HCT116 (cell line): ENCODE data around the gene PGAP3. TPM values are rescaled to one million over a fixed set of nuclear protein-coding genes. Genes with fewer than 3 reads are reported as not detected.

Experiments
- ATAC-seq: fragments of 200-7000 bp; cut with Tn5 transposase; 2 replicates; pipeline ENCODE4 v1.9.1; 2020; ENCODE audit warnings: mild to moderate bottlenecking, moderate library complexity
- BruUV-seq: library from RNA; stranded (reverse); fragments of 400-500 nt; replicated peaks from 2 replicates; lab custom pipeline; 2021; lab: Mats Ljungman, UMichigan
- CTCF ChIA-PET: fragments of 300-600 bp; sonication (Branson Sonifier 250); formaldehyde crosslinking; loops from one replicate; lab custom pipeline; 2021; ENCODE audit warnings: antibody characterized with exemption; lab: Charles Lee
- POLR2A ChIA-PET: fragments of 300-600, 350-600 bp; sonication (Branson Sonifier 250); formaldehyde crosslinking; loops from one replicate; lab custom pipeline; 2021; ENCODE audit warnings: antibody characterized with exemption; lab: Charles Lee
- RAD21 ChIA-PET, 2 experiments: fragments of 300-600 bp; sonication (Branson Sonifier 250); formaldehyde crosslinking; loops; one replicate each; lab custom pipeline; 2023; ENCODE audit warnings: low total read pairs in 2 of 2; ENCODE audit not compliant: uncharacterized antibody in 2 of 2, unreplicated experiment in 2 of 2, low non-redundant PET in 1 of 2; lab: Charles Lee
- DNase-seq: peaks from one replicate; pipeline ENCODE4 v3.0.0-alpha.2; 2010; ENCODE audit warnings: low read depth, low spot score
- H2AFZ ChIP-seq: fragments of 200-600 bp; shearing (Covaris generic), sonication (generic); 2 replicates; pipeline ENCODE4 v1.6.1; 2017; ENCODE audit warnings: low read depth, mixed run types, mixed read lengths, antibody characterized with exemption, low read length; ENCODE audit not compliant: poor library complexity, severe bottlenecking
- H3K27ac ChIP-seq: 2 replicates; pipeline ENCODE4 v1.5.1; 2012; ENCODE audit warnings: low read depth, low read length
- H3K27me3 ChIP-seq: fragments of 200-600 bp; sonication (generic); 2 replicates; pipeline ENCODE4 v1.6.1; 2016; ENCODE audit warnings: mixed run types, low read length, mixed read lengths; ENCODE audit not compliant: insufficient read depth
- H3K36me3 ChIP-seq, 2 experiments: fragments of 200-500 bp in 1 of 2; fragments of 200-600 bp in 1 of 2; sonication (Bioruptor generic) in 1 of 2; sonication (generic) in 1 of 2; 2 replicates each; pipeline versions ENCODE4 v1.5.1 to v1.6.1; 2014 to 2016; ENCODE audit warnings: low read length in 2 of 2, inconsistent platforms in 1 of 2, mixed read lengths in 1 of 2, mixed run types in 1 of 2; ENCODE audit not compliant: insufficient read depth in 2 of 2, control insufficient read depth in 1 of 2
- H3K4me1 ChIP-seq, 2 experiments: fragments of 200-600 bp in 1 of 2; sonication (generic) in 1 of 2; 2 replicates each; pipeline versions ENCODE4 v1.5.1 to v1.6.1; 2012 to 2017; ENCODE audit warnings: low read length in 2 of 2, inconsistent platforms in 1 of 2, mild to moderate bottlenecking in 1 of 2, mixed read lengths in 1 of 2, mixed run types in 1 of 2, moderate library complexity in 1 of 2; ENCODE audit not compliant: insufficient read depth in 2 of 2, control insufficient read depth in 1 of 2
- H3K4me2 ChIP-seq: fragments of 200-600 bp; sonication (generic); 2 replicates; pipeline ENCODE4 v1.6.1; 2017; ENCODE audit warnings: mixed run types, low read length, mixed read lengths
- H3K4me3 ChIP-seq, 2 experiments: fragments of 200-600 bp in 1 of 2; sonication (generic) in 1 of 2; replicated peaks in 1 of 2; 2 replicates each; pipeline ENCODE4 v1.5.1; 2011 to 2016; ENCODE audit warnings: low read length in 2 of 2, control low read depth in 1 of 2, low read depth in 1 of 2, mild to moderate bottlenecking in 1 of 2, mixed read lengths in 1 of 2, mixed run types in 1 of 2
- H3K79me2 ChIP-seq: fragments of 200-600 bp; sonication (generic); 2 replicates; pipeline ENCODE4 v1.6.1; 2017; ENCODE audit warnings: mild to moderate bottlenecking, mixed run types, low read length, moderate library complexity, mixed read lengths; ENCODE audit not compliant: insufficient read depth
- H3K9ac ChIP-seq: fragments of 200-600 bp; sonication (generic); 2 replicates; pipeline ENCODE4 v1.6.1; 2016; ENCODE audit warnings: low read length, mixed read lengths
- H3K9me2 ChIP-seq: fragments of 200-600 bp; sonication (generic), shearing (Covaris generic); 2 replicates; pipeline ENCODE4 v1.6.1; 2017; ENCODE audit warnings: mixed run types, mild to moderate bottlenecking, moderate library complexity; ENCODE audit not compliant: insufficient read depth
- H3K9me3 ChIP-seq, 2 experiments: fragments of 200-500 bp in 1 of 2; fragments of 200-600 bp in 1 of 2; sonication (Bioruptor generic) in 1 of 2; sonication (generic) in 1 of 2; 2 replicates each; pipeline ENCODE4 v1.6.1; 2014 to 2017; ENCODE audit warnings: low read length in 2 of 2, mixed read lengths in 2 of 2, inconsistent platforms in 1 of 2, low read depth in 1 of 2, mild to moderate bottlenecking in 1 of 2, mixed run types in 1 of 2, moderate library complexity in 1 of 2; ENCODE audit not compliant: control insufficient read depth in 1 of 2, insufficient read depth in 1 of 2
- H4K20me1 ChIP-seq: fragments of 200-600 bp; sonication (generic), shearing (Covaris generic); 2 replicates; pipeline ENCODE4 v1.6.1; 2017; ENCODE audit warnings: mixed run types, mild to moderate bottlenecking, moderate library complexity; ENCODE audit not compliant: insufficient read depth
- ELF1 ChIP-seq: IDR thresholded peaks from 2 replicates; pipeline ENCODE4 v1.6.1; 2012; ENCODE audit warnings: low read depth, borderline replicate concordance
- JUND ChIP-seq: IDR thresholded peaks from 2 replicates; pipeline ENCODE4 v1.6.1; 2012
- RAD21 ChIP-seq: IDR thresholded peaks from 2 replicates; pipeline ENCODE4 v1.6.1; 2012; ENCODE audit warnings: low read depth, mild to moderate bottlenecking
- SIN3A ChIP-seq: IDR thresholded peaks from 2 replicates; pipeline ENCODE4 v1.6.1; 2012; ENCODE audit warnings: low read depth
- SRF ChIP-seq: IDR thresholded peaks from 2 replicates; pipeline ENCODE4 v1.6.1; 2012; ENCODE audit warnings: low read depth
- intact Hi-C: fragments of 100-400 bp; cut with micrococcal nuclease; formaldehyde crosslinking; loops from 2 replicates; pipeline ENCODE4 v1.10.0; 2022
- total RNA-seq: library from RNA; stranded (reverse); gene quantifications from one replicate; pipeline ENCODE4 v1.2.1, GENCODE V29; 2021; ENCODE audit not compliant: unreplicated experiment
- TF ChIP-seq, protein P1 (sequence below): IDR thresholded peaks from 2 replicates; pipeline ENCODE4 v1.6.1; 2012; ENCODE audit warnings: low read depth
- TF ChIP-seq, protein P2 (sequence below), 3 experiments: fragments of 200-600 bp in 1 of 3; sonication (generic) in 1 of 3; IDR thresholded peaks in 2 of 3; conservative IDR thresholded peaks in 1 of 3; 2 replicates each; pipeline ENCODE4 v1.5.1; 2012 to 2017; ENCODE audit warnings: low read depth in 2 of 3, low read length in 2 of 3, antibody characterized with exemption in 1 of 3, borderline replicate concordance in 1 of 3, control low read depth in 1 of 3, mild to moderate bottlenecking in 1 of 3, mixed read lengths in 1 of 3, mixed run types in 1 of 3, moderate library complexity in 1 of 3; ENCODE audit not compliant: insufficient read depth in 1 of 3

The PGAP3 gene
- total RNA-seq, 1 experiment from 2014 or later = 15.2 TPM

DNA sequence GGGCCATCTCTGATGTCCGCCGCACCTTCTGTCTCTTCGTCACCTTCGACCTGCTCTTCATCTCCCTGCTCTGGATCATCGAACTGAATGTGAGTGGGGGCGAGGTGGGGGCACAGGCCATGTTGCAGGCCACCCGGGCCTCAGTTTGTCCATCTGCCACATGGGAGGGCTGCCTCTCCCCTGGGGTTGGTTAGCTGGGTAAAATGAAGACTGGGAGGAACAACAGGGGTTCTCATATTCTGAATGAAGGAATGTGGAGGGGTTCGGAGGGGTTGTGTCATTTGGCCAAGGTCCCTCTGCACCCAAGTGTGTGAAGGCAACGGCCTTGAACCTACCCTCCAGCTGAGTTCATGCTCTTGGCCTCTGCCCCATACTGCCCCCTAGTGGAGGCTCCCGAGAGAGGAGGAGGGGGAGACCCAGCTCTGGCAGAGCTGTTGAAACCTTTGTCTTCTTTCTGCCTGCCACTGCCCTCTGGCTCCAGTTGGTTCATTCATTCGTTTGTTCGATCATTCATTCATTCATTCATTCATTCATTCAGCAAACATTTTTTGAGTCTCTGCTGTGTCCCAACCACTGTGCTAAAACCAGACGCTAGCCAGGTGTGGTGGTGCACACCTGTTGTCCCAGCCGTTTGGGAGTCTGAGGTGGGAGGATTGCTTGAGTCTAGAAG is 34.1 kb downstream of the PGAP3 start:
- H3K27me3 ChIP-seq = no peaks in the 10 kb centered on the region
- no TSS peak for BruUV-seq
- no peaks in the 10 kb centered on the region for H3K79me2 ChIP-seq
- no peak overlapping the region for H2AFZ ChIP-seq
- no peak overlapping the region for H3K4me3 ChIP-seq
- peak; percentile 76 for ATAC-seq
- H3K9me3 ChIP-seq = no peaks in the 10 kb centered on the region
- no peaks in the 10 kb centered on the region; a peak in 1 of 4 replicates for H3K36me3 ChIP-seq
- no peak overlapping the region for H3K9ac ChIP-seq
- ChIA-PET RAD21 (interaction anchor here in 1 of 2 experiments (0.5 to 1.0 kb wide), 2 partner anchors 32 to 108 kb away, joined by 3 to 5 read pairs; no protein-coding TSS in a partner anchor), CTCF (interaction anchor here (0.7 to 3.6 kb wide), 25 partner anchors 9 to 447 kb away, joined by 3 to 30 read pairs (median 5); partner anchors contain the start of genes ERBB2 and STARD3), POLR2A (no interaction called here)
- H3K9me2 ChIP-seq = no peaks in the 10 kb centered on the region
- no peak for DNase-seq
- no peak overlapping the region for H3K4me2 ChIP-seq
- H3K4me1 ChIP-seq = peaks cover 13 to 52% of the 10 kb centered on the region in 2 experiments
- TF ChIP-seq RAD21 (no peak; the same call in none of the 2 replicates), JUND (no peak), ELF1 (no peak), SRF (no peak), SIN3A (no peak)
- TF ChIP-seq, protein P1, sequence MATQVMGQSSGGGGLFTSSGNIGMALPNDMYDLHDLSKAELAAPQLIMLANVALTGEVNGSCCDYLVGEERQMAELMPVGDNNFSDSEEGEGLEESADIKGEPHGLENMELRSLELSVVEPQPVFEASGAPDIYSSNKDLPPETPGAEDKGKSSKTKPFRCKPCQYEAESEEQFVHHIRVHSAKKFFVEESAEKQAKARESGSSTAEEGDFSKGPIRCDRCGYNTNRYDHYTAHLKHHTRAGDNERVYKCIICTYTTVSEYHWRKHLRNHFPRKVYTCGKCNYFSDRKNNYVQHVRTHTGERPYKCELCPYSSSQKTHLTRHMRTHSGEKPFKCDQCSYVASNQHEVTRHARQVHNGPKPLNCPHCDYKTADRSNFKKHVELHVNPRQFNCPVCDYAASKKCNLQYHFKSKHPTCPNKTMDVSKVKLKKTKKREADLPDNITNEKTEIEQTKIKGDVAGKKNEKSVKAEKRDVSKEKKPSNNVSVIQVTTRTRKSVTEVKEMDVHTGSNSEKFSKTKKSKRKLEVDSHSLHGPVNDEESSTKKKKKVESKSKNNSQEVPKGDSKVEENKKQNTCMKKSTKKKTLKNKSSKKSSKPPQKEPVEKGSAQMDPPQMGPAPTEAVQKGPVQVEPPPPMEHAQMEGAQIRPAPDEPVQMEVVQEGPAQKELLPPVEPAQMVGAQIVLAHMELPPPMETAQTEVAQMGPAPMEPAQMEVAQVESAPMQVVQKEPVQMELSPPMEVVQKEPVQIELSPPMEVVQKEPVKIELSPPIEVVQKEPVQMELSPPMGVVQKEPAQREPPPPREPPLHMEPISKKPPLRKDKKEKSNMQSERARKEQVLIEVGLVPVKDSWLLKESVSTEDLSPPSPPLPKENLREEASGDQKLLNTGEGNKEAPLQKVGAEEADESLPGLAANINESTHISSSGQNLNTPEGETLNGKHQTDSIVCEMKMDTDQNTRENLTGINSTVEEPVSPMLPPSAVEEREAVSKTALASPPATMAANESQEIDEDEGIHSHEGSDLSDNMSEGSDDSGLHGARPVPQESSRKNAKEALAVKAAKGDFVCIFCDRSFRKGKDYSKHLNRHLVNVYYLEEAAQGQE = no peak
- TF ChIP-seq, protein P2, sequence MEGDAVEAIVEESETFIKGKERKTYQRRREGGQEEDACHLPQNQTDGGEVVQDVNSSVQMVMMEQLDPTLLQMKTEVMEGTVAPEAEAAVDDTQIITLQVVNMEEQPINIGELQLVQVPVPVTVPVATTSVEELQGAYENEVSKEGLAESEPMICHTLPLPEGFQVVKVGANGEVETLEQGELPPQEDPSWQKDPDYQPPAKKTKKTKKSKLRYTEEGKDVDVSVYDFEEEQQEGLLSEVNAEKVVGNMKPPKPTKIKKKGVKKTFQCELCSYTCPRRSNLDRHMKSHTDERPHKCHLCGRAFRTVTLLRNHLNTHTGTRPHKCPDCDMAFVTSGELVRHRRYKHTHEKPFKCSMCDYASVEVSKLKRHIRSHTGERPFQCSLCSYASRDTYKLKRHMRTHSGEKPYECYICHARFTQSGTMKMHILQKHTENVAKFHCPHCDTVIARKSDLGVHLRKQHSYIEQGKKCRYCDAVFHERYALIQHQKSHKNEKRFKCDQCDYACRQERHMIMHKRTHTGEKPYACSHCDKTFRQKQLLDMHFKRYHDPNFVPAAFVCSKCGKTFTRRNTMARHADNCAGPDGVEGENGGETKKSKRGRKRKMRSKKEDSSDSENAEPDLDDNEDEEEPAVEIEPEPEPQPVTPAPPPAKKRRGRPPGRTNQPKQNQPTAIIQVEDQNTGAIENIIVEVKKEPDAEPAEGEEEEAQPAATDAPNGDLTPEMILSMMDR (IDR thresholded peaks at IDR 0.05 in 2 of 3, conservative IDR thresholded peaks at IDR 0.05 in 1 of 3; ENCODE audit: borderline replicate concordance in 1 of 3, insufficient read depth in 1 of 3, low read depth in 2 of 3, low read length in 2 of 3) = peak; percentile 70 to 99 (median 98); a peak in 5 of 6 replicates
- intact Hi-C loops = no loop called here
- no peaks in the 10 kb centered on the region for H4K20me1 ChIP-seq
- H3K27ac ChIP-seq = no peak overlapping the region; the same call in 1 of the 2 replicates
